ENCODE measurements around the gene LRG1.

GRCh38 chr19:4488496-4488895 lies 51.3 kb downstream of the LRG1 start:
- TF ChIP-seq SMC3 (IDR thresholded peaks at IDR 0.05; ENCODE audit: borderline replicate concordance, low read length) = no peak
- TF ChIP-seq CTCF (IDR thresholded peaks at IDR 0.05 in 2 of 3, conservative IDR thresholded peaks at IDR 0.05 in 1 of 3; ENCODE audit: control insufficient read depth in 2 of 3, extremely low read depth in 1 of 3, insufficient read depth in 1 of 3, low read depth in 3 of 3, low read length in 3 of 3) = no peak
- no peak for TF ChIP-seq SUZ12 (IDR thresholded peaks at IDR 0.05; ENCODE audit: unreplicated experiment)
- TF ChIP-seq, protein P1, sequence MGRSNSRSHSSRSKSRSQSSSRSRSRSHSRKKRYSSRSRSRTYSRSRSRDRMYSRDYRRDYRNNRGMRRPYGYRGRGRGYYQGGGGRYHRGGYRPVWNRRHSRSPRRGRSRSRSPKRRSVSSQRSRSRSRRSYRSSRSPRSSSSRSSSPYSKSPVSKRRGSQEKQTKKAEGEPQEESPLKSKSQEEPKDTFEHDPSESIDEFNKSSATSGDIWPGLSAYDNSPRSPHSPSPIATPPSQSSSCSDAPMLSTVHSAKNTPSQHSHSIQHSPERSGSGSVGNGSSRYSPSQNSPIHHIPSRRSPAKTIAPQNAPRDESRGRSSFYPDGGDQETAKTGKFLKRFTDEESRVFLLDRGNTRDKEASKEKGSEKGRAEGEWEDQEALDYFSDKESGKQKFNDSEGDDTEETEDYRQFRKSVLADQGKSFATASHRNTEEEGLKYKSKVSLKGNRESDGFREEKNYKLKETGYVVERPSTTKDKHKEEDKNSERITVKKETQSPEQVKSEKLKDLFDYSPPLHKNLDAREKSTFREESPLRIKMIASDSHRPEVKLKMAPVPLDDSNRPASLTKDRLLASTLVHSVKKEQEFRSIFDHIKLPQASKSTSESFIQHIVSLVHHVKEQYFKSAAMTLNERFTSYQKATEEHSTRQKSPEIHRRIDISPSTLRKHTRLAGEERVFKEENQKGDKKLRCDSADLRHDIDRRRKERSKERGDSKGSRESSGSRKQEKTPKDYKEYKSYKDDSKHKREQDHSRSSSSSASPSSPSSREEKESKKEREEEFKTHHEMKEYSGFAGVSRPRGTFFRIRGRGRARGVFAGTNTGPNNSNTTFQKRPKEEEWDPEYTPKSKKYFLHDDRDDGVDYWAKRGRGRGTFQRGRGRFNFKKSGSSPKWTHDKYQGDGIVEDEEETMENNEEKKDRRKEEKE (IDR thresholded peaks at IDR 0.05) = no peak
- TF ChIP-seq KAT2A (conservative IDR thresholded peaks at IDR 0.05; ENCODE audit: control insufficient read depth, low read depth, low read length) = no peak
- TF ChIP-seq NR2C1 (IDR thresholded peaks at IDR 0.05) = no peak
- TF ChIP-seq FOXM1 (IDR thresholded peaks at IDR 0.05; ENCODE audit: low read depth, low read length) = no peak
- TF ChIP-seq NBN (IDR thresholded peaks at IDR 0.05) = no peak
